Left lung (tissue), 10 donors: ENCODE measurements around the gene FKBP5. TPM values are rescaled to one million over a fixed set of nuclear protein-coding genes. Genes with fewer than 3 reads are reported as not detected.

Experiments used
- ATAC-seq: fragments of 200-7000 bp; cut with Tn5 transposase; one replicate; pipeline ENCODE4 v1.9.1; 2020; ENCODE audit warnings: moderate library complexity
- DNase-seq, 4 donors: peaks; one replicate each; pipeline ENCODE4 v3.0.0-alpha.2; 2013 to 2020
- H3K27ac ChIP-seq, 2 donors: fragments of 200-600 bp; sonication (generic) in 1 of 2; one replicate each; pipeline versions ENCODE4 v1.5.0 to v1.8.0; 2020 to 2021
- H3K27me3 ChIP-seq, 2 donors: fragments of 200-600 bp; sonication (generic) in 1 of 2; one replicate each; pipeline versions ENCODE4 v1.5.0 to v1.8.0; 2020 to 2021
- H3K36me3 ChIP-seq, 2 donors: fragments of 200-600 bp; sonication (generic) in 1 of 2; one replicate each; pipeline versions ENCODE4 v1.5.0 to v1.8.0; 2020 to 2021
- H3K4me1 ChIP-seq, 2 donors: fragments of 200-600 bp; one replicate each; pipeline ENCODE4 v1.8.0; 2021
- H3K4me3 ChIP-seq, 2 donors: fragments of 200-600 bp; sonication (generic) in 1 of 2; one replicate each; pipeline versions ENCODE4 v1.5.0 to v1.8.0; 2020 to 2021; ENCODE audit warnings: mild to moderate bottlenecking in 1 of 2
- H3K9me3 ChIP-seq, 2 donors: fragments of 200-600 bp; sonication (generic) in 1 of 2; one replicate each; pipeline versions ENCODE4 v1.5.0 to v1.8.0; 2020 to 2021
- CTCF ChIP-seq, 2 donors: fragments of 200-600 bp; sonication (generic) in 1 of 2; IDR thresholded peaks; one replicate each; pipeline versions ENCODE4 v1.5.0 to v1.8.0; 2021; ENCODE audit warnings: antibody characterized with exemption in 2 of 2
- intact Hi-C, 2 donors: fragments of 100-400 bp; cut with DNase I; formaldehyde crosslinking; loops; one replicate each; pipeline versions ENCODE4 v1.11.2 to v1.14.2; 2022
- polyA plus RNA-seq, 6 donors: library from polyadenylated mRNA; unstranded; fragments of 120-200 nt; gene quantifications; one replicate each; pipeline ENCODE4 v1.2.1, GENCODE V29; 2013; ENCODE audit not compliant: insufficient read length in 6 of 6
- total RNA-seq, 2 donors: library from RNA; stranded (reverse); fragmentation: NEBNext Ultra II Directional; extraction: Animal tissue kit (Norgen Biotek cat#: 25700); gene quantifications; one replicate each; pipeline ENCODE4 v1.2.1, GENCODE V29; 2021
- donor health status: DM: no; HTN: yes; CAD: no.
- donor health status: DM: no; HTN: no; CAD: no.

The FKBP5 gene
- total and polyA plus RNA-seq, 8 donors: 15.6 to 139 (median 18.8) TPM

DNA sequence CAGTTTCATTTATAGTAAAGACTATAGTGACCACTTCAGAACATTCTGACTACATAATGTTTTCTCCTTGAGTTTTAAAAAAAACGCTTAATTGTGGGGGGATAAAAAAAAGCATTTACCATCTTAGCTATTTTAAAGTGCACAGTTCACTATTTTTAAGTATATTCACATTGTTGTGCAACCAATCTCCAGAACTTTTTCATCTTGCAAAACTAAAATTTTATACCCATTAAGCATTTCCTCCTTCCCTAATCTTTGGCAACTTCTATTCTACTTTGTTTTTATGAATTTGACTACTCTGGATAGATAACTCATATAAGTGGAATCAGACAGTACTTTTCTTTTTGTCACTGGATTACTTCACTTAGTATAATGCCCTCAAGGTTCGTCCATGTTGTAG is 62.3 kb downstream of the FKBP5 start:
- H3K4me3 ChIP-seq: no peak overlapping the region
- H3K9me3 ChIP-seq: no peaks in the 10 kb centered on the region
- H3K27ac ChIP-seq: no peak overlapping the region
- DNase-seq (no peak), ATAC-seq (no peak)
- no peak for TF ChIP-seq CTCF (IDR thresholded peaks at IDR 0.05)
- peaks cover 0 to 48% of the 10 kb centered on the region in 2 donors for H3K4me1 ChIP-seq
- intact Hi-C loops: no loop called here
- H3K36me3 ChIP-seq: peaks cover 0 to 93% of the 10 kb centered on the region in 2 donors
- no peaks in the 10 kb centered on the region for H3K27me3 ChIP-seq

GRCh38 chr6:35624341-35625070 is 64.2 kb downstream of the FKBP5 start:
- no peak for ATAC-seq
- no peak for TF ChIP-seq CTCF (IDR thresholded peaks at IDR 0.05)
- no peak overlapping the region for H3K4me3 ChIP-seq
- no peaks in the 10 kb centered on the region for H3K27me3 ChIP-seq
- peaks cover 0 to 60% of the 10 kb centered on the region in 2 donors for H3K4me1 ChIP-seq
- DNase-seq: no peak
- peaks cover 0 to 93% of the 10 kb centered on the region in 2 donors for H3K36me3 ChIP-seq
- intact Hi-C loops: no loop called here
- H3K27ac ChIP-seq: peak overlapping the region in 1 of 2 donors; percentile 10
- no peaks in the 10 kb centered on the region for H3K9me3 ChIP-seq

DNA sequence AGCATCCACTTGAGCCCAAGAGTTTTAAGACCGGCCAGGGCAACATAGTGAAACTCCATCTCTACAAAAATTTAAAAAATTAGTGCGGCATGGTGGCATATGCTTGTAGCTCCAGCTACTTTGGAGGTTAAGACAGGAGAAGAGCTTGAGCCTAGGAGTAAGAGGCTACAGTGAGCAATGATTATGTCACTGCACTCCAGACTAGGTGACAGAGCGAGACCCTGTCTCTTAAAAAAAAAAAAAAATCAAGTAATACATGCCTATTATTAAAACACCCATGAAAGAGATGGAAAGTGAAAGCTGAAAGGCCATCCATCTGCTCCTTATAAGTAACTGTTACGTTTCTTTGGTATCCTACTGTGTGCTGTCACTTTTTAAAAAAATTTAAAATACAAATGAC is 66.4 kb downstream of the FKBP5 start:
- H3K36me3 ChIP-seq: peaks cover 5 to 93% of the 10 kb centered on the region in 2 donors
- ATAC-seq: no peak
- intact Hi-C loops: no loop called here

DNA sequence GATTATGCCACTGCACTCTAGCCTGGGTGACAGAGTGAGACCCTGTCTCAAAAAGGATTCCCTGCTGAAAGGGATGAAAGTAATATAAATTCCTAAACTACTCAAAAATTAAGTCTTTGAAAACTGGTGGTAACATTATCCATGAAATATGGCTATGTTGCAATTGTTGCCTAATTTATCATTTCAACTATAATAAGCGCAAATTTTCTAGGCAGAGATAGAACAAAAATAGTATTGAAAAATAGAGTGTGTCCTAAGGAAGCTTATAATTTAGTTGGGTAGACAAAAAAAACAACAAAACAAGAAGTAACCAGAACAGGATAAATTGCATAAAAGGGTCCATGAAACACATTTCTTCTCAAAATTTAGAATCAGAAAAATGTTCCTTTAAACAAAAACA is 68.0 kb downstream of the FKBP5 start:
- H3K27ac ChIP-seq: no peak overlapping the region
- intact Hi-C loops: no loop called here

More for the DNA sequence above, 66.4 kb downstream of the FKBP5 start:
- no peaks in the 10 kb centered on the region for H3K9me3 ChIP-seq
- no peak overlapping the region for H3K27ac ChIP-seq
- no peak for DNase-seq
- no peak overlapping the region for H3K4me3 ChIP-seq
- H3K27me3 ChIP-seq: no peaks in the 10 kb centered on the region
- peaks cover 0 to 78% of the 10 kb centered on the region in 2 donors for H3K4me1 ChIP-seq
- no peak for TF ChIP-seq CTCF (IDR thresholded peaks at IDR 0.05)

More for the DNA sequence above, 68.0 kb downstream of the FKBP5 start:
- Histone ChIP-seq H3K4me1 (peaks cover 0 to 82% of the 10 kb centered on the region in 2 donors), H3K9me3 (no peaks in the 10 kb centered on the region), H3K4me3 (no peak overlapping the region), H3K36me3 (peaks cover 5 to 91% of the 10 kb centered on the region in 2 donors), H3K27me3 (no peaks in the 10 kb centered on the region)
- ATAC-seq (no peak), DNase-seq (no peak)
- no peak for TF ChIP-seq CTCF (IDR thresholded peaks at IDR 0.05)
